Upper lobe of left lung (tissue), 6 donors: ENCODE measurements around the gene FADS6. TPM values are rescaled to one million over a fixed set of nuclear protein-coding genes. Genes with fewer than 3 reads are reported as not detected.
A peak's percentile ranks its signal among the peaks of the same experiment; 100 is the strongest.

Experiments
- ATAC-seq, 2 donors: fragments of 200-7000 bp; cut with Tn5 transposase; one replicate each; pipeline ENCODE4 v1.9.1; 2022; ENCODE audit warnings: mild to moderate bottlenecking in 2 of 2, moderate library complexity in 2 of 2; ENCODE audit not compliant: low FRiP score in 2 of 2
- DNase-seq, 2 donors: peaks; one replicate each; pipeline ENCODE4 v3.0.0-alpha.2; 2019 to 2020
- H3K27ac ChIP-seq, 4 donors: fragments of 200-600 bp; sonication (generic); one replicate each; pipeline ENCODE4 v1.5.1; 2016 to 2019
- H3K27me3 ChIP-seq, 4 donors: fragments of 200-600 bp; sonication (generic); one replicate each; pipeline ENCODE4 v1.5.1; 2017 to 2019
- H3K36me3 ChIP-seq, 4 donors: fragments of 200-600 bp; sonication (generic); one replicate each; pipeline ENCODE4 v1.5.1; 2016 to 2019
- H3K4me1 ChIP-seq, 4 donors: fragments of 200-600 bp; sonication (generic); one replicate each; pipeline ENCODE4 v1.5.1; 2018 to 2019
- H3K4me3 ChIP-seq, 4 donors: fragments of 200-600 bp; sonication (generic); one replicate each; pipeline ENCODE4 v1.5.1; 2017 to 2019; ENCODE audit warnings: mild to moderate bottlenecking in 2 of 4, moderate library complexity in 1 of 4
- H3K9me3 ChIP-seq, 4 donors: fragments of 200-600 bp; sonication (generic); one replicate each; pipeline ENCODE4 v1.5.1; 2018 to 2019
- EP300 ChIP-seq, 4 donors: sonication (generic); formaldehyde crosslinking; IDR thresholded peaks; one replicate each; pipeline ENCODE4 v1.5.1; 2017; ENCODE audit warnings: antibody characterized with exemption in 4 of 4, control low read depth in 2 of 4
- POLR2A ChIP-seq, 4 donors: fragments of 450-650 bp; IDR thresholded peaks; one replicate each; pipeline ENCODE4 v1.5.1; 2016 to 2017; ENCODE audit warnings: antibody characterized with exemption in 4 of 4, mild to moderate bottlenecking in 2 of 4
- POLR2AphosphoS5 ChIP-seq, 2 donors: sonication (generic); formaldehyde crosslinking; IDR thresholded peaks; one replicate each; pipeline ENCODE4 v1.5.1; 2017; ENCODE audit warnings: antibody characterized with exemption in 2 of 2
- WGBS, 2 donors: methylation state at CpG; one replicate each; pipeline ENCODE4 v1.1.5; 2017 to 2018; 5-methylcytosine and 5-hydroxymethylcytosine counted together
- total RNA-seq, 6 donors: library from RNA; depleted of rRNA in 4 of 6; stranded (reverse); fragments of >200 nt in 4 of 6; gene quantifications; one replicate each; pipeline versions ENCODE4 v1.1.0 to v1.2.1, GENCODE V29; 2016 to 2021
- TF ChIP-seq, protein P1 (sequence below), 6 experiments: fragments of 450-650 bp in 4 of 6; fragments of 200-600 bp in 2 of 6; sonication (generic) in 2 of 6; IDR thresholded peaks; one replicate each; pipeline ENCODE4 v1.5.1; 2016 to 2019; ENCODE audit warnings: antibody characterized with exemption in 6 of 6
- donor health status: DM: no; HTN: no; CAD: no; lungs with moderate emphysema.
- donor health status: DM: no; HTN: yes; CAD: no; lungs with severe emphysema.

Gene FADS6
- total RNA-seq, 6 donors from 2014 or later: not detected

DNA sequence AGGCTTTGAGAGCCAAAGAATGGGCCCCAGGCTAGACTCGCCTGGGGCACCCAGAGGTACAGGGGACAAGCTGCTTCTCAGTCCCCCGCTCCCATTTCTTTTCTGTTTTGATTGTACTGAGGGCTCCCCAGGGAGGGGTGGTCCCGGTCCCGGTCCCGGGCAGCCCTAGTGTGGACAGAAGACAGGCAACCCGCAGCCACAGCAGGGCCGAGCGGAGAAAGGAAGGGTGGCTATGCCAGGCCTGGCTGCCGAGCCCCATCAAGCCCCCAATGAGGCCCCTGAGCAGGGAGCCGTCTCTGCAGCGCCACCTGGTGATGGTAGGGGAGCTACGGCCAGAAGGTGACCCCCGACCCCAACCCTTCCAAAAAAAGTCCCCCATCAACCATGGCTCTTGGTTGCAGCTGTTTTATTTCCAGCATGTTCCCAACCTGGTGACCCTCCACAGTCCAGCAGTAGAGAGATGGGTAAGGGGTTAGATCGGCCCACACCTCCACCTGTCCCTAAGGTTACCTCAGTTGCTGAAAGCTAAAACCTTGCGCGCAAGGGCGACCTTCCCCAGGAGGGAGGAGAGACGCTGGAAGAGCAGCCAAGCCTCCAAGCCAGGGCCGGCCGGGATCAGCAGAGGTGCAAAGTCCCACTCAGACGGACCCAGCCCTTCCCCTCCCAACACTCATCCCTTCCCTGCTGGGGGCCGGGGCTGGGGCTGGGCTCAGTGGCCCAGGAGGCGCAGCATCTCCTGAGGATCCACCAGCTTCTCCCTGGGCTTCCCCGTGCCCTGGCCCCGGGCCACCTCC is 31.1 kb downstream of the FADS6 start:
- no peak for TF ChIP-seq POLR2A (IDR thresholded peaks at IDR 0.05)
- TF ChIP-seq POLR2AphosphoS5 (IDR thresholded peaks at IDR 0.05): no peak
- TF ChIP-seq EP300 (IDR thresholded peaks at IDR 0.05): no peak
- TF ChIP-seq, protein P1, sequence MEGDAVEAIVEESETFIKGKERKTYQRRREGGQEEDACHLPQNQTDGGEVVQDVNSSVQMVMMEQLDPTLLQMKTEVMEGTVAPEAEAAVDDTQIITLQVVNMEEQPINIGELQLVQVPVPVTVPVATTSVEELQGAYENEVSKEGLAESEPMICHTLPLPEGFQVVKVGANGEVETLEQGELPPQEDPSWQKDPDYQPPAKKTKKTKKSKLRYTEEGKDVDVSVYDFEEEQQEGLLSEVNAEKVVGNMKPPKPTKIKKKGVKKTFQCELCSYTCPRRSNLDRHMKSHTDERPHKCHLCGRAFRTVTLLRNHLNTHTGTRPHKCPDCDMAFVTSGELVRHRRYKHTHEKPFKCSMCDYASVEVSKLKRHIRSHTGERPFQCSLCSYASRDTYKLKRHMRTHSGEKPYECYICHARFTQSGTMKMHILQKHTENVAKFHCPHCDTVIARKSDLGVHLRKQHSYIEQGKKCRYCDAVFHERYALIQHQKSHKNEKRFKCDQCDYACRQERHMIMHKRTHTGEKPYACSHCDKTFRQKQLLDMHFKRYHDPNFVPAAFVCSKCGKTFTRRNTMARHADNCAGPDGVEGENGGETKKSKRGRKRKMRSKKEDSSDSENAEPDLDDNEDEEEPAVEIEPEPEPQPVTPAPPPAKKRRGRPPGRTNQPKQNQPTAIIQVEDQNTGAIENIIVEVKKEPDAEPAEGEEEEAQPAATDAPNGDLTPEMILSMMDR (IDR thresholded peaks at IDR 0.05): peak; percentile 52 to 82 (median 68)
- Histone ChIP-seq H3K27ac (no peak overlapping the region), H3K4me1 (peaks cover 26 to 31% (median 29%) of the 10 kb centered on the region in 4 donors), H3K27me3 (peaks cover 2 to 38% (median 28%) of the 10 kb centered on the region in 4 donors), H3K9me3 (no peaks in the 10 kb centered on the region), H3K36me3 (no peaks in the 10 kb centered on the region), H3K4me3 (peak overlapping the region in 1 of 4 donors; percentile 25)
- WGBS, 2 donors: 48 to 53% methylated on average over 23 to 25 of the region's 25 CpGs
- ATAC-seq (peak in 1 of 2 donors; percentile 71), DNase-seq (peak in 1 of 2 donors; percentile 71)

DNA sequence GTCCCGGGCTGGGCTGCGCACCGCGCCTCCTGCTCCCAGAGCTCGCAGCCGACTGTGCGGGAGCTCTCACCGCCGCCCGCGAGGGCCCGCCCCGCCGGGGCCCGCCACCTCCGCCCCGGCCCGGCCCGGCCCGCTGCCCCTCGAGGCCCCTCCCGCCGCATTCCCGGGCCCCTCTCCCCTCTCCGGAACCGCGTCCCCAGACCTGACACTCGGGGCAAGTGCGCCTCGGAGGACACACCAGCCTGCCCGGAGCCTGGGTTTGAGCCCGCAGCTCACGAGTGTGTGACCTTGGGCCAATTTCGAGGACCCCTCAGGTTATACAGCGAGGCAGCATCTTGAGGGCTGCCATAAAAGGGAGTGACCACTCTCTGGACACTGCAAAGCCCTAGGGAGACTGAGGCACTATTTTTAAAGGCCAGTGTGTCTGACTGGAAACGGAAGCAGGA is 31.7 kb downstream of the FADS6 start:
- H3K27me3 ChIP-seq: peaks cover 2 to 38% (median 28%) of the 10 kb centered on the region in 4 donors
- ATAC-seq (no peak), DNase-seq (no peak)
- H3K4me1 ChIP-seq: peaks cover 26 to 31% (median 29%) of the 10 kb centered on the region in 4 donors
- 19% methylated on average over 6 of the region's 36 CpGs; no CpG with 5 or more reads in 1 of the 2 donors for WGBS, 2 donors
- no peaks in the 10 kb centered on the region for H3K9me3 ChIP-seq
- TF ChIP-seq POLR2A (IDR thresholded peaks at IDR 0.05): no peak
- no peak for TF ChIP-seq EP300 (IDR thresholded peaks at IDR 0.05)
- TF ChIP-seq, protein P1 (IDR thresholded peaks at IDR 0.05): no peak
- TF ChIP-seq POLR2AphosphoS5 (IDR thresholded peaks at IDR 0.05): no peak
- peak overlapping the region in 2 of 4 donors; percentile 13 to 25 for H3K4me3 ChIP-seq
- no peak overlapping the region for H3K27ac ChIP-seq
- H3K36me3 ChIP-seq: no peaks in the 10 kb centered on the region

GRCh38 chr17:74860872-74861661 is 32.4 kb downstream of the FADS6 start:
- Histone ChIP-seq H3K4me3 (peak overlapping the region in 3 of 4 donors; percentile 13 to 25 (median 24)), H3K4me1 (peaks cover 26 to 31% (median 29%) of the 10 kb centered on the region in 4 donors), H3K27ac (no peak overlapping the region), H3K27me3 (peaks cover 2 to 38% (median 28%) of the 10 kb centered on the region in 4 donors), H3K9me3 (no peaks in the 10 kb centered on the region), H3K36me3 (no peaks in the 10 kb centered on the region)
- peak in 1 of 2 donors; percentile 86 for DNase-seq
- 0 to 7% methylated on average over 2 to 39 of the region's 96 CpGs for WGBS, 2 donors
- ATAC-seq: no peak
- TF ChIP-seq POLR2A (IDR thresholded peaks at IDR 0.05): no peak
- TF ChIP-seq, protein P1 (IDR thresholded peaks at IDR 0.05): no peak
- no peak for TF ChIP-seq POLR2AphosphoS5 (IDR thresholded peaks at IDR 0.05)
- no peak for TF ChIP-seq EP300 (IDR thresholded peaks at IDR 0.05)

DNA sequence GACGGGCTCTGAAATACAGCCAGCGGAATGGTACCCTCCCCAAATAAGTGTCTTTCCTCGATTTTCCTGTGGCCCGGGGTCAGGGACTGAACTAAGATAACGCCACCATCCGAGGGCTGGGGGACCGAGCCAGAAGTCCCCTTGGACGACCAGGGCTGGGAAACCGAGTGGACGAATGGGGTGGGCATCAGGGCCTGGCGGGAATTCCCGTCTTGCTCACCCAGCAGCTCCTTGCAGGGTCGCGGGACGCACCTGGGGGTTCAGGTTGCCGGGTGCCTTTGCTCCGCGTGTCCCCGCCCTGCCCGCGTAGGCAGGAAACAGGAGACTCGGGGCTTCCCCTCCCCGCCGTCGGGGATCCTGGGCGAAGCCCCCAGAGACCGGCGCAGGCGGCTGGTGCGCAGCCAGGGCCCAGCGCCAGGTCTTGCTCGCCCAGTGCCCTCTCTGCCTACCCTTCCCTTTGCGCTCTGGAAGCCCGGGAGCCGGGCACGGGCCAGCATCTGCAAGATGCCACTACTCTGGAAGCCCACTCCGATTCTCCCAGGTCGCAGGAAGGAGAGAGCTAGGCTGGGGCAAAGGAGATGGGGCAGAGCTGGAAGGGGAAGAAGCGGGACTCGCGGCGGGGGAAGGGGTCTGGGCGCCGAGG is 33.1 kb downstream of the FADS6 start:
- H3K4me1 ChIP-seq: peaks cover 26 to 31% (median 29%) of the 10 kb centered on the region in 4 donors
- DNase-seq (no peak), ATAC-seq (no peak)
- H3K36me3 ChIP-seq: no peaks in the 10 kb centered on the region
- H3K27me3 ChIP-seq: peaks cover 2 to 38% (median 28%) of the 10 kb centered on the region in 4 donors
- WGBS, 2 donors: 6% methylated on average over 38 of the region's 44 CpGs; no CpG with 5 or more reads in 1 of the 2 donors
- TF ChIP-seq, protein P1 (IDR thresholded peaks at IDR 0.05): no peak
- TF ChIP-seq EP300 (IDR thresholded peaks at IDR 0.05) (no peak), POLR2AphosphoS5 (IDR thresholded peaks at IDR 0.05) (no peak), POLR2A (IDR thresholded peaks at IDR 0.05) (no peak)
- H3K4me3 ChIP-seq: peak overlapping the region in 2 of 4 donors; percentile 24 to 25
- H3K27ac ChIP-seq: no peak overlapping the region
- H3K9me3 ChIP-seq: no peaks in the 10 kb centered on the region
